Fibroblast of pulmonary artery (primary cell): ENCODE data around the gene PASK.
A peak's percentile ranks its signal among the peaks of the same experiment; 100 is the strongest.

Experiments
- DNase-seq: peaks from one replicate; pipeline ENCODE4 v3.0.0-alpha.2; 2010; ENCODE audit warnings: low read depth
- H3K4me3 ChIP-seq: replicated peaks from 2 replicates; pipeline ENCODE4 v1.5.1; 2011; ENCODE audit warnings: low read depth, mild to moderate bottlenecking, control low read depth, low read length, moderate library complexity
- CTCF ChIP-seq: IDR thresholded peaks from 2 replicates; pipeline ENCODE4 v1.5.1; 2011; ENCODE audit warnings: mild to moderate bottlenecking, control low read depth, low read length, inconsistent platforms; ENCODE audit errors: missing control alignments

The PASK gene

GRCh38 chr2:241068942-241069810, 80.1 kb downstream of the PASK start:
- no peak for TF ChIP-seq CTCF
- no peak for DNase-seq

GRCh38 chr2:241068136-241068941, 80.9 kb downstream of the PASK start:
- no peak for DNase-seq
- TF ChIP-seq CTCF: no peak

More at GRCh38 chr2:241068942-241069810, 80.1 kb downstream of the PASK start:
- no peak overlapping the region for H3K4me3 ChIP-seq

GRCh38 chr2:241067501-241068135, 81.7 kb downstream of the PASK start:
- no peak overlapping the region for H3K4me3 ChIP-seq
- no peak for DNase-seq
- no peak for TF ChIP-seq CTCF

More at GRCh38 chr2:241068136-241068941, 80.9 kb downstream of the PASK start:
- H3K4me3 ChIP-seq: no peak overlapping the region

- H3K4me3 ChIP-seq: no peak overlapping the region
- no peak for TF ChIP-seq CTCF
- peak; percentile 13 for DNase-seq
These were observed 82.4 kb downstream of the PASK start for GRCh38 chr2:241066893-241067341.

GRCh38 chr2:241066171-241066892, 82.9 kb downstream of the PASK start:
- TF ChIP-seq CTCF: no peak
- no peak overlapping the region for H3K4me3 ChIP-seq
- no peak for DNase-seq

GRCh38 chr2:241065355-241065803, 83.9 kb downstream of the PASK start:
- no peak for DNase-seq
- H3K4me3 ChIP-seq: no peak overlapping the region
- no peak for TF ChIP-seq CTCF
